Activated CD8-positive, alpha-beta memory T cell treated with anti-CD3 and anti-CD28 coated beads for 4 hours (primary cell): ENCODE data around the gene PDXK.
A peak's percentile ranks its signal among the peaks of the same experiment; 100 is the strongest.

ENCODE experiments used
- DNase-seq, 2 donors: peaks; one replicate each; pipeline ENCODE4 v3.0.0-alpha.2; 2020; ENCODE audit warnings: low read depth in 2 of 2

PDXK gene

GRCh38 chr21:43723648-43724047 is 4.7 kb downstream of the PDXK start:
- no peak for DNase-seq

GRCh38 chr21:43726686-43727518 is 8.0 kb downstream of the PDXK start:
- DNase-seq: no peak

DNA sequence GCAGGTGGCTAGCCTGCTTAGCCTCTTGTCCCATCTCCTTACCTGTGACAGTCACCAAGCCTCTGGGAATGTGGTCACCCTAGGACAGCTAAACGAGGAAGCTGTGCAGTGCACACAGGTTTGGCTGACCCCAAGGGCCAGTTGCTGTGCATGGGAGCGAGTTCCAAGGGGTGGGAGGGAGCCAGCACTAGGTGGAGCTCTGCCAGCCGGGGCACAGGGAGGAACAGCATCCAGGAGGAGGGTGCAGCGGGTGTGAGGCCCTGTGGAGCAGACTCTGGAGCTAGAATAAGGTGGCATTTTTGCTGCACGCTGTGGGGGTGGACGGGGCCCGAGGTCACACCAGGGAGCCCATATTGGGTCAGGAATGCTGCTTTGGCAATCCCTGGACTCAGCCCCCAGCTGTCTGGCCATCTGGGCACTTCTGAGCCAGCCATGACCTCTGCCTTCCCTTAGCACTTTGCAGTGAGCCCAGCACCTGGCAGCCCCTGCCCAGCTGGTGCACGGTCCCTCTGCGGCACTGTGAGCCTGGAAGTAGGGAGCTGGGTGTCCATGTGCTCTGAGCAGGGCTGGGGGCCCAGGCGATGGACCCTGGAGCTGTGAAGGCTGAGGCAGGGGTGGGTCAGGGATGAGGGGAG is 8.7 kb downstream of the PDXK start:
- DNase-seq: no peak

DNA sequence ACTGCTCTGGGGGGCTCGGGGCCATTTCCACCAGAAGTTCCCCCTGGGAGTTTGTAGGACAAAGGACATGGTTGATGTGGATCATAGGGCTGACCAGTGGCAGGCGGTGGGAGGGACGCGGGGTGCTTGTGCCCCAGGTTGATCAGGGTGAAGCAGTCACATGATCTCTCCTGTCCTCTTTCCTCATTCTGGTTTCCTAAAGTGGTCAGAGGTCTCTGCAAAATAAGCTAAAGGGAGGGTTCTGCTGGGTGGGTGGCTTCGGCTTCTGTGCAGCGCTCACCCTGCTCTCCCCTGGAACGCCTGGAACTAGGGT is 9.2 kb downstream of the PDXK start:
- DNase-seq: no peak

- peak; percentile 72 to 78 for DNase-seq
These were observed 9.8 kb downstream of the PDXK start for GRCh38 chr21:43728467-43729390.

GRCh38 chr21:43731476-43731875 is 12.5 kb downstream of the PDXK start:
- DNase-seq: no peak

- DNase-seq: no peak
These were observed 13.2 kb downstream of the PDXK start for GRCh38 chr21:43731891-43732711.

DNA sequence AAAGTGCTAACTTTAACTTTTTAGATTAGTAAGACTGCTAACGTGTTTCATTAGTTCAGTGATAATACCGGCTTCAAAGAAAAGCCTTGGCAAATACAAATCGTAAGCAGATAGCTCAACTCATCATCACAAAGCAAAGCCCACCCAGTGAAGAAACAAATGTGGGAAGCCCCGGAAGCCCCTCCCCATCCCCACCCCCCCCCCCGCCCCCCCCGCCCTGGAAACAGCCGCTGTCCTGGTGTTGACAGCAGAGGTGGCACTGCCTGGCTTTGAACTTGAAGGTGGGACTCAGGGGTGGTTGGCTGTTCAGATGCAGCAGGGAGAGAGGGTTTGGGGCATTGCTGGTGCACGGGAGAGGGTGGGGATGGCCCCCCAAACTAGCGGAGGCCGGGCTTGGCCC is 14.1 kb downstream of the PDXK start:
- DNase-seq: no peak

GRCh38 chr21:43733529-43734071 is 14.7 kb downstream of the PDXK start:
- DNase-seq: no peak

DNA sequence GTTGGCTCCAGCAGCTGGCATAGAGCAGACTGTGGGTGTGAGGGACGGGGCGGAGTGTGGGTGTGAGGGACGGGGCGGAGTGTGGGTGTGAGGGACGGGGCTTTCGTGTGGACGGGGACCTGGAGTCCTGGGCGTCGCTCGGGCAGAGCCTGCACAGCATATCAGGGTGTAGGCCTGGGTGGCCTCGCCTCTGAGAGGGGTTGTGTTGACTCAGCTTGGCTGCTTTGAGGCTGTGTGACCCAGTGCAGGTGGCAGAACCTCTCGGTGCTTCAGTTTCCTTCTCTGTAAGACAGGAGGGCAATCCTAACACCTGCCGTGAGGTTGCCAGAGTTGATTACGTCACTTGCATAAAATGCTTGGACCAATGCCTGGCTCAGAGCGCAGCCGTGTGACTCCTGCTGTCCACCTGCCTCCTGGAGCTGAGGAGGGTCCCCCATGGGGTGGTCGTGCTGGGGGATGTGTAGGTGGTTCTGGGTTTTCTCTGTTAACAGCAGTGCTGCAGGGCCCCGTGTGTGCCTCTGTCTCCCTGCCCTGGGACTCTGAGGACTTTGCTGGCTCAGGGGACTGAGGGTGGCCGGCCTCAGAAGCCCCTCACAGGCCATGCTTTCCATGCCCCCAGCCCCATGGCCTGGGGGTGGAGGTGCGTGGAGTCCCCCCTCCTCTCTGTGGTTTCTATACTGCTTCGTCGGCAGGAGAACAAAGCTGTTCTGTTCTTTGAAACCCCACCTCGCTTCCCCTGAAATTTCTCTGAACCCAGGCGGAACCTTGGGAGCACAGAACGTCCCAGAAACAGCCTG is 15.4 kb downstream of the PDXK start:
- no peak for DNase-seq

DNA sequence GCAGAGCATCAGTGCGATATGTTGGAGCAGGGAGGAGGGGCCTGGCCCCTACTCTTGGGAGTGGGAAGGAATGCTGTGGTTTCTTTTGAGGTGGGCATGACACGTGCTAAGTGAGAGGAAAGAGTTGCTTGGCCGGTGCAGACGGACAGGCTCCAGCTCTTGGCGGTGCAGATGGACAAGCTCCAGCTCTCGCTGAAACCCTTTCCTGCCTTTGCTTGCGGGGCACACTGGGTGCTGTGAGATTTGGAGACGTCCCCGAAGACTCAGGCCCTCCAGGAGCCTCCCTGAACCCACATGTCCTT is 15.9 kb downstream of the PDXK start:
- DNase-seq: no peak

GRCh38 chr21:43735236-43736091 is 16.5 kb downstream of the PDXK start:
- DNase-seq: no peak

DNA sequence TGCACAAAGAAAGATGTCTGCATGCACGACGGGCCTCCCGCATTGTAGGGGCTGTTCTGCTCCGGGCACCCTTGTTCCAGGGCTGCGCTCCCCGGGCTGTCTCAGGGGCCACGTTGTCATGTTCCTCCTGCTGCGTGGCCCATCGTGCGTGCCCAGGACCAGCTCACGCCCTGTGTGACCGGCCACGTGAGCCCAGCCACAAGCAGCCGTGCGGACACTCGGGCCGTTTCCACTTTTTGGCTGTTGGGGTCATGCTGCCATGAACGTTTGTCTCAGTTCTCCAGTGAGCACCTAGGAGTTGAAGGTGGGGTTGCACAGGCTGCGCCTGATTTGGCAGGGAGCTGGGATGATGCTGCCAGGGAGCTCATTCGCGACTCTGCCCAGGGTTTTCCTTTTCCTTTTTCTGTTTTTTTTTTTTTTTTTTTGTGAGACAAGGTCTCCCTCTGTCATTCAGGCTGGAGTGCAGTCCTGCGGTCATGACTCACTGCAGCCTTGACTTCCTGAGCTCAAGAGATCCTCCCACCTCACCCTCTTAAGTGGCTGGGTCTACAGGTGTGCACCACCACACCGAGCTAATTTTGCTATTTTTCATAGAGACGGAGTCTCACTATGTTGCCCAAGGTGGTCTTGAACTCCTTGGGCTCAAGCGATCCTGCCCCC is 17.4 kb downstream of the PDXK start:
- DNase-seq: no peak

DNA sequence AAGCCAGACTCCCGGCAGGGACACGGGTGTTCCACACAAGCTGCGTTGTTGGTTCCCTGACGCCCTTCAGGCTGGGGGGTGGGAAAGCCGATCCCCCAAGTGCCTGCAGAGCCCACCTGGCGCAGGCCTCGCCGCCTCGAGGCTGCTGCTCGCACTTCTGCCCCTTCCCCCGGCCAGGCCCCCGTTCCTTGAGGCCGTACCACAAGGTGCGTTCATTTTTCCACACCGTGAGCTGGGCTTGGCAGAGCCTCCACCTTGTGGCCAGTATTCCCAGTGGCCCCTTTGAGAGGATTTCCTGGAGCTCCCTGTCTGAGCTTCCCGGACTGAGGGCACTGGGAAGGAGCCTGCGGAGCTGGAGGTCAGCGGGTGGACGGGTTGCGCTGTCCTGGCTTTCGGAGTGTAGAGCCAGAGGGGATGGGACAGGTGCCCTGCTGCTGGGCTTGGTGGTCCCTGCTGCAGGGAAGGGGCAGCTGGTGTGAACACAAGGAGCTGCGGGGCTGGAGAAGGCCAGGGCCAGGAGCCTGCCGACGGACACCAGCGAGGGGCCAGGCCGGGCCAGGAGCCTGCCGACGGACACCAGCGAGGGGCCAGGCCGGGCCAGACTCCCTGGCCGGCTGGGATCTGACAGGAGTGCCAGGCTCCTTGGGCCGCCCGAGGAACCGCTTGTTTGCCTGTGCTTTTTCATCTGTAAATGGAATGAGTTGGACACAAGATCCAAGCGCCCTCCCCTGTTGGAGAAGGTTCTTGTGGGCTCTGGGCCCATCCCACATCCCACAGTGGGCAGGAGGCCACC is 18.4 kb downstream of the PDXK start:
- no peak for DNase-seq

- no peak for DNase-seq
These were observed 20.9 kb downstream of the PDXK start for GRCh38 chr21:43739621-43740435.

GRCh38 chr21:43740497-43741156 is 21.7 kb downstream of the PDXK start:
- no peak for DNase-seq
